ENCODE measurements around the gene EFHD1.
"Not testable (repeated sequence)": the region's sequence is repeated elsewhere in the genome, so short reads cannot be mapped to it uniquely, and the experiment has no call there.

The EFHD1 gene

GRCh38 chr2:232667989-232668583, 34.7 kb downstream of the EFHD1 start:
- in situ Hi-C loops (cut with HindIII; ENCODE audit: low pct_unique_long_range_greater_than_20kb, low sequenced_read_pairs): no loop called here
- peak in 1 of 2 experiments; percentile 79 for DNase-seq (ENCODE audit: low read depth in 1 of 2, low spot score in 1 of 2)
- no peak for TF ChIP-seq JUND (IDR thresholded peaks at IDR 0.05; ENCODE audit: low read depth)

- in situ Hi-C loops (cut with HindIII; ENCODE audit: low pct_unique_long_range_greater_than_20kb, low sequenced_read_pairs): no loop called here
- DNase-seq (ENCODE audit: low read depth in 1 of 2, low spot score in 1 of 2): peak in 1 of 2 experiments; percentile 67
- TF ChIP-seq JUND (IDR thresholded peaks at IDR 0.05; ENCODE audit: low read depth): no peak
Measured at GRCh38 chr2:232668805-232669444, 35.5 kb downstream of the EFHD1 start.

GRCh38 chr2:232672588-232672987, 39.2 kb downstream of the EFHD1 start:
- DNase-seq (ENCODE audit: low read depth in 1 of 2, low spot score in 1 of 2): peak in 1 of 2 experiments; percentile 50
- in situ Hi-C loops (cut with HindIII; ENCODE audit: low pct_unique_long_range_greater_than_20kb, low sequenced_read_pairs): no loop called here
- TF ChIP-seq JUND (IDR thresholded peaks at IDR 0.05; ENCODE audit: low read depth): no peak

GRCh38 chr2:232674491-232674890, 41.1 kb downstream of the EFHD1 start:
- no peak for TF ChIP-seq JUND (IDR thresholded peaks at IDR 0.05; ENCODE audit: low read depth)
- in situ Hi-C loops (cut with HindIII; ENCODE audit: low pct_unique_long_range_greater_than_20kb, low sequenced_read_pairs): no loop called here
- no peak for DNase-seq (ENCODE audit: low read depth in 1 of 2, low spot score in 1 of 2)

- in situ Hi-C loops (cut with HindIII; ENCODE audit: low pct_unique_long_range_greater_than_20kb, low sequenced_read_pairs): no loop called here
- DNase-seq (ENCODE audit: low read depth in 1 of 2, low spot score in 1 of 2): no peak
- TF ChIP-seq JUND (IDR thresholded peaks at IDR 0.05; ENCODE audit: low read depth): no peak
Measured at GRCh38 chr2:232675381-232675780, 42.0 kb downstream of the EFHD1 start.

GRCh38 chr2:232680006-232680405, 46.6 kb downstream of the EFHD1 start:
- in situ Hi-C loops (cut with HindIII; ENCODE audit: low pct_unique_long_range_greater_than_20kb, low sequenced_read_pairs): no loop called here
- no peak for TF ChIP-seq JUND (IDR thresholded peaks at IDR 0.05; ENCODE audit: low read depth)
- DNase-seq (ENCODE audit: low read depth in 1 of 2, low spot score in 1 of 2): no peak

- no peak for TF ChIP-seq JUND (IDR thresholded peaks at IDR 0.05; ENCODE audit: low read depth)
- no peak for DNase-seq (ENCODE audit: low read depth in 1 of 2, low spot score in 1 of 2)
- in situ Hi-C loops (cut with HindIII; ENCODE audit: low pct_unique_long_range_greater_than_20kb, low sequenced_read_pairs): no loop called here
Measured at GRCh38 chr2:232681527-232681926, 48.1 kb downstream of the EFHD1 start.

GRCh38 chr2:232683368-232683767, 50.0 kb downstream of the EFHD1 start:
- TF ChIP-seq JUND (IDR thresholded peaks at IDR 0.05; ENCODE audit: low read depth): no peak
- in situ Hi-C loops (cut with HindIII; ENCODE audit: low pct_unique_long_range_greater_than_20kb, low sequenced_read_pairs): no loop called here
- DNase-seq (ENCODE audit: low read depth in 1 of 2, low spot score in 1 of 2): peak in 1 of 2 experiments; percentile 13

GRCh38 chr2:232685391-232685790, 52.0 kb downstream of the EFHD1 start:
- DNase-seq (ENCODE audit: low read depth in 1 of 2, low spot score in 1 of 2); in situ Hi-C loops (cut with HindIII; ENCODE audit: low pct_unique_long_range_greater_than_20kb, low sequenced_read_pairs): not testable (repeated sequence)

GRCh38 chr2:232687382-232688160, 54.2 kb downstream of the EFHD1 start:
- TF ChIP-seq JUND (IDR thresholded peaks at IDR 0.05; ENCODE audit: low read depth): no peak
- in situ Hi-C loops (cut with HindIII; ENCODE audit: low pct_unique_long_range_greater_than_20kb, low sequenced_read_pairs): no loop called here

GRCh38 chr2:232688201-232688600, 54.8 kb downstream of the EFHD1 start:
- no peak for DNase-seq (ENCODE audit: low read depth in 1 of 2, low spot score in 1 of 2)
- in situ Hi-C loops (cut with HindIII; ENCODE audit: low pct_unique_long_range_greater_than_20kb, low sequenced_read_pairs): no loop called here
- TF ChIP-seq JUND (IDR thresholded peaks at IDR 0.05; ENCODE audit: low read depth): no peak

More at GRCh38 chr2:232687382-232688160, 54.2 kb downstream of the EFHD1 start:
- no peak for DNase-seq (ENCODE audit: low read depth in 1 of 2, low spot score in 1 of 2)

- no peak for DNase-seq (ENCODE audit: low read depth in 1 of 2, low spot score in 1 of 2)
- in situ Hi-C loops (cut with HindIII; ENCODE audit: low pct_unique_long_range_greater_than_20kb, low sequenced_read_pairs): no loop called here
- no peak for TF ChIP-seq JUND (IDR thresholded peaks at IDR 0.05; ENCODE audit: low read depth)
Measured at GRCh38 chr2:232689152-232689910, 55.9 kb downstream of the EFHD1 start.

- DNase-seq (ENCODE audit: low read depth in 1 of 2, low spot score in 1 of 2); in situ Hi-C loops (cut with HindIII; ENCODE audit: low pct_unique_long_range_greater_than_20kb, low sequenced_read_pairs): not testable (repeated sequence)
Measured at GRCh38 chr2:232691117-232691516, 57.7 kb downstream of the EFHD1 start.

Measured in T47D (cell line).